Measurements from ENCODE around the gene LIPT2. TPM values are rescaled to one million over a fixed set of nuclear protein-coding genes. Genes with fewer than 3 reads are reported as not detected.

Gene LIPT2
- total RNA-seq, 4 donors from 2014 or later = 5.1 to 10.6 (median 7.6) TPM

GRCh38 chr11:74492084-74492483 lies 1.4 kb downstream of the LIPT2 start:
- H3K36me3 ChIP-seq = no peaks in the 10 kb centered on the region
- peaks cover 15% of the 10 kb centered on the region for H3K4me1 ChIP-seq
- H3K27ac ChIP-seq = no peak overlapping the region
- DNase-seq (ENCODE audit: low spot score in 2 of 2) = no peak
- H3K4me3 ChIP-seq = no peak overlapping the region
- 91% methylated on average over 11 of the region's 11 CpGs for WGBS
- TF ChIP-seq POLR2A (IDR thresholded peaks at IDR 0.05) (no peak), EP300 (IDR thresholded peaks at IDR 0.05) (no peak), POLR2AphosphoS5 (IDR thresholded peaks at IDR 0.05) (no peak), CTCF (IDR thresholded peaks at IDR 0.05) (no peak)
- no peaks in the 10 kb centered on the region for H3K9me3 ChIP-seq
- no peaks in the 10 kb centered on the region for H3K27me3 ChIP-seq

GRCh38 chr11:74490941-74491340 lies 2.6 kb downstream of the LIPT2 start:
- Histone ChIP-seq H3K27me3 (no peaks in the 10 kb centered on the region), H3K4me1 (peaks cover 15% of the 10 kb centered on the region), H3K27ac (no peak overlapping the region), H3K4me3 (no peak overlapping the region), H3K36me3 (no peaks in the 10 kb centered on the region), H3K9me3 (no peaks in the 10 kb centered on the region)
- DNase-seq (ENCODE audit: low spot score in 2 of 2) = no peak
- WGBS = 96% methylated on average over 4 of the region's 4 CpGs
- no peak for TF ChIP-seq POLR2A (IDR thresholded peaks at IDR 0.05)
- no peak for TF ChIP-seq POLR2AphosphoS5 (IDR thresholded peaks at IDR 0.05)
- TF ChIP-seq EP300 (IDR thresholded peaks at IDR 0.05) = no peak
- no peak for TF ChIP-seq CTCF (IDR thresholded peaks at IDR 0.05)

GRCh38 chr11:74487875-74488274 lies 5.6 kb downstream of the LIPT2 start:
- Histone ChIP-seq H3K9me3 (no peaks in the 10 kb centered on the region), H3K27me3 (no peaks in the 10 kb centered on the region), H3K4me3 (no peak overlapping the region), H3K27ac (no peak overlapping the region), H3K4me1 (peaks cover 8% of the 10 kb centered on the region), H3K36me3 (no peaks in the 10 kb centered on the region)
- no peak for TF ChIP-seq POLR2A (IDR thresholded peaks at IDR 0.05)
- no peak for TF ChIP-seq EP300 (IDR thresholded peaks at IDR 0.05)
- no peak for DNase-seq (ENCODE audit: low spot score in 2 of 2)
- 80% methylated on average over 1 of the region's 1 CpG for WGBS

GRCh38 chr11:74485868-74486267 lies 7.7 kb downstream of the LIPT2 start:
- Histone ChIP-seq H3K27ac (no peak overlapping the region), H3K4me3 (no peak overlapping the region), H3K36me3 (no peaks in the 10 kb centered on the region), H3K9me3 (no peaks in the 10 kb centered on the region), H3K27me3 (no peaks in the 10 kb centered on the region), H3K4me1 (no peaks in the 10 kb centered on the region)
- 89% methylated on average over 2 of the region's 2 CpGs for WGBS
- no peak for DNase-seq (ENCODE audit: low spot score in 2 of 2)
- TF ChIP-seq EP300 (IDR thresholded peaks at IDR 0.05) = no peak
- no peak for TF ChIP-seq POLR2AphosphoS5 (IDR thresholded peaks at IDR 0.05)
- TF ChIP-seq POLR2A (IDR thresholded peaks at IDR 0.05) = no peak
- TF ChIP-seq CTCF (IDR thresholded peaks at IDR 0.05) = no peak

- 52% methylated on average over 3 of the region's 3 CpGs for WGBS
- DNase-seq (ENCODE audit: low spot score in 2 of 2) = no peak
- Histone ChIP-seq H3K27me3 (peaks cover 5% of the 10 kb centered on the region), H3K27ac (no peak overlapping the region), H3K36me3 (no peaks in the 10 kb centered on the region), H3K9me3 (no peaks in the 10 kb centered on the region), H3K4me3 (no peak overlapping the region), H3K4me1 (no peaks in the 10 kb centered on the region)
- TF ChIP-seq EP300 (IDR thresholded peaks at IDR 0.05) = no peak
- no peak for TF ChIP-seq CTCF (IDR thresholded peaks at IDR 0.05)
- no peak for TF ChIP-seq POLR2A (IDR thresholded peaks at IDR 0.05)
- no peak for TF ChIP-seq POLR2AphosphoS5 (IDR thresholded peaks at IDR 0.05)
These were observed 12.7 kb downstream of the LIPT2 start for GRCh38 chr11:74480688-74481417.
